Urothelium cell line (cell line): Measurements from ENCODE around the gene NRDC.
"Not testable (repeated sequence)": the region's sequence is repeated elsewhere in the genome, so short reads cannot be mapped to it uniquely, and the experiment has no call there.

Experiments
- DNase-seq: peaks from one replicate; pipeline ENCODE4 v3.0.0; 2011; ENCODE audit warnings: low spot score, mixed read lengths
- FAIRE-seq: peaks from 2 replicates; lab custom pipeline; 2011; peaks lifted over from hg19 to GRCh38; lab: Jason Lieb, UNC

NRDC gene

GRCh38 chr1:51847294-51847920 is 31.1 kb downstream of the NRDC start:
- no peak for FAIRE-seq
- DNase-seq, result no peak

GRCh38 chr1:51843948-51844347 is 34.6 kb downstream of the NRDC start:
- FAIRE-seq, result no peak
- no peak for DNase-seq

GRCh38 chr1:51842261-51842660 is 36.3 kb downstream of the NRDC start:
- FAIRE-seq, result no peak
- no peak for DNase-seq

GRCh38 chr1:51840743-51841461 is 37.6 kb downstream of the NRDC start:
- FAIRE-seq (no peak), DNase-seq (no peak)

- DNase-seq (no peak), FAIRE-seq (no peak)
These were observed 38.3 kb downstream of the NRDC start for GRCh38 chr1:51840182-51840581.

- DNase-seq, result no peak
- no peak for FAIRE-seq
These were observed 39.4 kb downstream of the NRDC start for GRCh38 chr1:51839094-51839493.

- no peak for FAIRE-seq
- DNase-seq, result no peak
These were observed 41.3 kb downstream of the NRDC start for GRCh38 chr1:51837243-51837642.

GRCh38 chr1:51833700-51834099 is 44.8 kb downstream of the NRDC start:
- FAIRE-seq (no peak), DNase-seq (no peak)

- FAIRE-seq (no peak), DNase-seq (no peak)
These were observed 49.5 kb downstream of the NRDC start for GRCh38 chr1:51829058-51829457.

GRCh38 chr1:51819810-51820209 is 58.7 kb downstream of the NRDC start:
- FAIRE-seq, result no peak
- DNase-seq, result no peak

- not testable (repeated sequence) for DNase-seq, FAIRE-seq
These were observed 59.5 kb downstream of the NRDC start for GRCh38 chr1:51819021-51819420.

GRCh38 chr1:51818487-51818886 is 60.0 kb downstream of the NRDC start:
- FAIRE-seq (no peak), DNase-seq (no peak)

GRCh38 chr1:51814513-51814912 is 64.0 kb downstream of the NRDC start:
- FAIRE-seq, result no peak
- no peak for DNase-seq

- DNase-seq (no peak), FAIRE-seq (no peak)
These were observed 79.2 kb downstream of the NRDC start for GRCh38 chr1:51799372-51799771.

GRCh38 chr1:51794868-51795267 is 83.7 kb downstream of the NRDC start:
- FAIRE-seq (no peak), DNase-seq (no peak)

GRCh38 chr1:51794260-51794659 is 84.3 kb downstream of the NRDC start:
- DNase-seq (no peak), FAIRE-seq (no peak)

GRCh38 chr1:51792864-51793263 is 85.7 kb downstream of the NRDC start:
- DNase-seq (no peak), FAIRE-seq (no peak)

GRCh38 chr1:51791888-51792287 is 86.6 kb downstream of the NRDC start:
- no peak for FAIRE-seq

GRCh38 chr1:51790385-51790784 is 88.1 kb downstream of the NRDC start:
- DNase-seq (no peak), FAIRE-seq (no peak)

More at GRCh38 chr1:51791888-51792287, 86.6 kb downstream of the NRDC start:
- DNase-seq, result no peak

GRCh38 chr1:51789342-51789741 is 89.2 kb downstream of the NRDC start:
- no peak for DNase-seq
- no peak for FAIRE-seq

- FAIRE-seq (no peak), DNase-seq (no peak)
These were observed 89.6 kb downstream of the NRDC start for GRCh38 chr1:51788938-51789337.

- FAIRE-seq (no peak), DNase-seq (no peak)
These were observed 93.5 kb downstream of the NRDC start for GRCh38 chr1:51784997-51785421.

- no peak for DNase-seq
- FAIRE-seq, result no peak
These were observed 97.6 kb downstream of the NRDC start for GRCh38 chr1:51780927-51781326.
